Spleen (tissue), 11 donors: Measurements from ENCODE around the gene DUSP8. TPM values are rescaled to one million over a fixed set of nuclear protein-coding genes. Genes with fewer than 3 reads are reported as not detected.

Experiments
- DNase-seq: peaks from one replicate; pipeline ENCODE4 v3.0.0-alpha.2; 2020
- H3K27ac ChIP-seq, 8 donors: fragments of 200-600 bp; sonication (generic) in 7 of 8; 1 replicate in 4 of 8; 2 replicates in 4 of 8; pipeline versions ENCODE4 v1.5.0 to v1.8.0; 2016 to 2021; ENCODE audit warnings: inconsistent platforms in 4 of 8, mild to moderate bottlenecking in 4 of 8, moderate library complexity in 1 of 8
- H3K27me3 ChIP-seq, 7 donors: fragments of 200-600 bp; sonication (generic) in 6 of 7; replicated peaks in 1 of 7; 1 replicate in 4 of 7; 2 replicates in 3 of 7; pipeline versions ENCODE4 v1.5.0 to v1.8.0; 2016 to 2021; ENCODE audit warnings: inconsistent platforms in 3 of 7, mild to moderate bottlenecking in 1 of 7
- H3K36me3 ChIP-seq, 6 donors: fragments of 200-600 bp; sonication (generic) in 5 of 6; 1 replicate in 4 of 6; 2 replicates in 2 of 6; pipeline versions ENCODE4 v1.5.0 to v1.8.0; 2016 to 2021; ENCODE audit warnings: inconsistent platforms in 2 of 6
- H3K4me1 ChIP-seq, 6 donors: fragments of 200-600 bp; sonication (generic) in 5 of 6; 1 replicate in 3 of 6; 2 replicates in 3 of 6; pipeline versions ENCODE4 v1.5.0 to v1.8.0; 2016 to 2021; ENCODE audit warnings: inconsistent platforms in 3 of 6
- H3K4me3 ChIP-seq, 8 donors: fragments of 200-600 bp; sonication (generic) in 7 of 8; 1 replicate in 4 of 8; 2 replicates in 4 of 8; pipeline versions ENCODE4 v1.5.0 to v1.8.0; 2016 to 2021; ENCODE audit warnings: inconsistent platforms in 4 of 8, mild to moderate bottlenecking in 4 of 8, moderate library complexity in 2 of 8
- H3K9me3 ChIP-seq, 8 donors: fragments of 200-600 bp; sonication (generic) in 7 of 8; 1 replicate in 4 of 8; 2 replicates in 4 of 8; pipeline versions ENCODE4 v1.5.0 to v1.8.0; 2016 to 2021; ENCODE audit warnings: inconsistent platforms in 4 of 8
- CTCF ChIP-seq, 11 experiments: fragments of 200-600 bp in 7 of 11; fragments of 450-650 bp in 4 of 11; sonication (generic) in 4 of 11; IDR thresholded peaks in 8 of 11; conservative IDR thresholded peaks in 3 of 11; 1 replicate in 7 of 11; 2 replicates in 4 of 11; pipeline versions ENCODE4 v1.4.0 to v1.8.0; 2016 to 2021; ENCODE audit warnings: antibody characterized with exemption in 11 of 11, inconsistent platforms in 4 of 11, mild to moderate bottlenecking in 1 of 11
- POLR2A ChIP-seq, 3 donors: fragments of 450-650 bp; IDR thresholded peaks; one replicate each; pipeline ENCODE4 v1.5.1; 2017; ENCODE audit warnings: antibody characterized with exemption in 3 of 3, mild to moderate bottlenecking in 1 of 3
- POLR2AphosphoS5 ChIP-seq, 3 donors: sonication (generic); formaldehyde crosslinking; IDR thresholded peaks; one replicate each; pipeline ENCODE4 v1.5.1; 2017; ENCODE audit warnings: antibody characterized with exemption in 3 of 3
- WGBS, 5 donors: extraction: QIAGEN DNeasy Blood & Tissue Kit in 3 of 5; methylation state at CpG; one replicate each; pipeline versions ENCODE4 v1.1.5 to v1.1.7; 2013 to 2018; 5-methylcytosine and 5-hydroxymethylcytosine counted together
- intact Hi-C: fragments of 100-400 bp; cut with DNase I; formaldehyde crosslinking; loops from one replicate; pipeline ENCODE4 v1.15.0; 2023; ENCODE audit warnings: low total_unique reads
- polyA plus RNA-seq, 3 donors: library from polyadenylated mRNA; stranded (reverse); fragments of 200-250 nt; gene quantifications; one replicate each; pipeline ENCODE4 v1.2.1, GENCODE V29; 2013
- total RNA-seq, 7 donors: library from RNA; depleted of rRNA in 3 of 7; stranded (reverse); fragments of >200 nt in 3 of 7; fragmentation: NEBNext Ultra II Directional in 4 of 7; extraction: Animal tissue kit (Norgen Biotek cat#: 25700) in 4 of 7; gene quantifications; one replicate each; pipeline versions ENCODE4 v1.1.0 to v1.2.1, GENCODE V29; 2016 to 2021
- donor health status: healthy with polysubstance abuse.
- donor health status: DM: no; HTN: no; CAD: no; lungs with moderate emphysema.
- donor health status: DM: no; HTN: no; CAD: no.
- donor health status: Bipolar disorder and iron deficiency.
- donor health status: healthy.
- donor health status: DM: no; HTN: no; CAD: no.
- donor health status: DM: yes; HTN: yes; CAD: no.

Gene DUSP8
- total and polyA plus RNA-seq, 10 donors, result 0.38 to 18.4 (median 2.6) TPM

- intact Hi-C loops, result no loop called here
- no peaks in the 10 kb centered on the region for H3K27me3 ChIP-seq
- 80 to 96% (median 93%) methylated on average over 9 to 17 of the region's 17 CpGs for WGBS, 5 donors
- peak overlapping the region in 1 of 8 donors; percentile 5 for H3K27ac ChIP-seq
- no peak overlapping the region for H3K4me3 ChIP-seq
- H3K36me3 ChIP-seq, result peaks cover 0 to 63% (median 15%) of the 10 kb centered on the region in 6 donors
- TF ChIP-seq CTCF (IDR thresholded peaks at IDR 0.05 in 8 of 11, conservative IDR thresholded peaks at IDR 0.05 in 3 of 11) (no peak), POLR2A (IDR thresholded peaks at IDR 0.05) (no peak), POLR2AphosphoS5 (IDR thresholded peaks at IDR 0.05) (no peak)
- no peaks in the 10 kb centered on the region for H3K9me3 ChIP-seq
- no peak for DNase-seq
- peaks cover 13 to 98% (median 72%) of the 10 kb centered on the region in 6 donors for H3K4me1 ChIP-seq
These were observed 40.0 kb downstream of the DUSP8 start for GRCh38 chr11:1532014-1532586.

- Histone ChIP-seq H3K27ac (no peak overlapping the region), H3K9me3 (no peaks in the 10 kb centered on the region), H3K27me3 (no peaks in the 10 kb centered on the region), H3K4me1 (peaks cover 8 to 98% (median 68%) of the 10 kb centered on the region in 6 donors), H3K36me3 (peaks cover 0 to 60% (median 15%) of the 10 kb centered on the region in 6 donors), H3K4me3 (no peak overlapping the region)
- intact Hi-C loops, result no loop called here
- 74 to 90% (median 88%) methylated on average over 12 of the region's 12 CpGs for WGBS, 5 donors
- no peak for DNase-seq
- TF ChIP-seq CTCF (IDR thresholded peaks at IDR 0.05 in 8 of 11, conservative IDR thresholded peaks at IDR 0.05 in 3 of 11), result no peak
- no peak for TF ChIP-seq POLR2AphosphoS5 (IDR thresholded peaks at IDR 0.05)
- TF ChIP-seq POLR2A (IDR thresholded peaks at IDR 0.05), result no peak
These were observed 40.5 kb downstream of the DUSP8 start for GRCh38 chr11:1531449-1532013.

- no peak overlapping the region for H3K4me3 ChIP-seq
- intact Hi-C loops, result no loop called here
- TF ChIP-seq POLR2AphosphoS5 (IDR thresholded peaks at IDR 0.05) (peak in 1 of 3 donors; percentile 21), CTCF (IDR thresholded peaks at IDR 0.05 in 8 of 11, conservative IDR thresholded peaks at IDR 0.05 in 3 of 11) (no peak)
- peaks cover 8 to 98% (median 63%) of the 10 kb centered on the region in 6 donors for H3K4me1 ChIP-seq
- DNase-seq, result no peak
- peaks cover 0 to 56% (median 14%) of the 10 kb centered on the region in 6 donors for H3K36me3 ChIP-seq
- WGBS, 5 donors, result 85 to 94% (median 90%) methylated on average over 14 to 19 of the region's 19 CpGs
- H3K27me3 ChIP-seq, result no peaks in the 10 kb centered on the region
- no peaks in the 10 kb centered on the region for H3K9me3 ChIP-seq
- no peak overlapping the region for H3K27ac ChIP-seq
These were observed 41.2 kb downstream of the DUSP8 start for GRCh38 chr11:1530686-1531448.

- intact Hi-C loops, result loop anchor here (10.0 kb wide), 1 partner anchor 225 kb away; the partner anchor contains the start of gene TOLLIP
- H3K4me1 ChIP-seq, result peaks cover 8 to 98% (median 55%) of the 10 kb centered on the region in 6 donors
- peaks cover 0 to 45% (median 11%) of the 10 kb centered on the region in 6 donors for H3K36me3 ChIP-seq
- no peak overlapping the region for H3K27ac ChIP-seq
- TF ChIP-seq POLR2A (IDR thresholded peaks at IDR 0.05) (no peak), POLR2AphosphoS5 (IDR thresholded peaks at IDR 0.05) (no peak), CTCF (IDR thresholded peaks at IDR 0.05 in 8 of 11, conservative IDR thresholded peaks at IDR 0.05 in 3 of 11) (no peak)
- no peaks in the 10 kb centered on the region for H3K27me3 ChIP-seq
- H3K9me3 ChIP-seq, result no peaks in the 10 kb centered on the region
- 82 to 92% (median 85%) methylated on average over 5 of the region's 5 CpGs for WGBS, 5 donors
- DNase-seq, result no peak
- no peak overlapping the region for H3K4me3 ChIP-seq
These were observed 42.3 kb downstream of the DUSP8 start for GRCh38 chr11:1529774-1530173.
